Panc1 (cell line): ENCODE measurements around the gene BIRC6. TPM values are rescaled to one million over a fixed set of nuclear protein-coding genes. Genes with fewer than 3 reads are reported as not detected.

Experiments used
- ATAC-seq: fragments of 200-7000 bp; cut with Tn5 transposase; 2 replicates; pipeline ENCODE4 v1.9.1; 2020; ENCODE audit warnings: mild to moderate bottlenecking, moderate library complexity
- BruUV-seq: library from RNA; stranded (reverse); fragments of 400-500 nt; replicated peaks from 2 replicates; lab custom pipeline; 2021; lab: Mats Ljungman, UMichigan
- CTCF ChIA-PET: fragments of 300-600 bp; sonication (Branson Sonifier 250); formaldehyde crosslinking; loops from one replicate; lab custom pipeline; 2022; ENCODE audit warnings: antibody characterized with exemption; lab: Charles Lee
- POLR2A ChIA-PET: fragments of 300-600 bp; sonication (Branson Sonifier 250); formaldehyde crosslinking; loops from one replicate; lab custom pipeline; 2022; ENCODE audit warnings: antibody characterized with exemption; lab: Charles Lee
- DNase-seq: peaks from one replicate; pipeline ENCODE4 v3.0.0-alpha.2; 2010; ENCODE audit warnings: low read depth, low spot score
- H3K27ac ChIP-seq: 2 replicates; pipeline ENCODE4 v1.5.1; 2011; ENCODE audit warnings: mild to moderate bottlenecking, low read length, inconsistent platforms
- H3K27me3 ChIP-seq: fragments of 200-500 bp; sonication (Bioruptor generic); 2 replicates; pipeline ENCODE4 v1.6.0; 2014; ENCODE audit warnings: low read length, inconsistent platforms; ENCODE audit not compliant: control insufficient read depth, insufficient read depth
- H3K36me3 ChIP-seq: fragments of 200-500 bp; sonication (Bioruptor generic); 2 replicates; pipeline ENCODE4 v1.5.1; 2014; ENCODE audit warnings: inconsistent platforms, mild to moderate bottlenecking, low read length, moderate library complexity; ENCODE audit not compliant: control insufficient read depth, insufficient read depth
- H3K4me1 ChIP-seq: 2 replicates; pipeline ENCODE4 v1.5.1; 2011; ENCODE audit warnings: inconsistent platforms, mild to moderate bottlenecking, low read length, moderate library complexity; ENCODE audit not compliant: control insufficient read depth, insufficient read depth
- H3K4me3 ChIP-seq, 2 experiments: 2 replicates each; pipeline ENCODE4 v1.5.1; 2011 to 2012; ENCODE audit warnings: low read depth in 2 of 2, low read length in 2 of 2, mild to moderate bottlenecking in 2 of 2, inconsistent platforms in 1 of 2, moderate library complexity in 1 of 2
- H3K9me3 ChIP-seq: fragments of 200-500 bp; sonication (Bioruptor generic); 2 replicates; pipeline ENCODE4 v1.5.1; 2014; ENCODE audit warnings: low read depth, mild to moderate bottlenecking, inconsistent platforms, low read length, moderate library complexity; ENCODE audit not compliant: control insufficient read depth, insufficient read depth
- CTCF ChIP-seq: fragments of 450-650 bp; IDR thresholded peaks from 2 replicates; pipeline ENCODE4 v1.5.1; 2017; ENCODE audit warnings: mild to moderate bottlenecking
- POLR2AphosphoS5 ChIP-seq: IDR thresholded peaks from 2 replicates; pipeline ENCODE4 v1.6.1; 2012; ENCODE audit warnings: mild to moderate bottlenecking, low read depth, low read length, moderate library complexity
- SIN3A ChIP-seq: IDR thresholded peaks from 2 replicates; pipeline ENCODE4 v1.6.1; 2012; ENCODE audit warnings: low read depth, mild to moderate bottlenecking, low read length, moderate library complexity, borderline replicate concordance; ENCODE audit not compliant: insufficient read depth
- TCF7L2 ChIP-seq: IDR thresholded peaks from 2 replicates; pipeline ENCODE4 v1.6.1; 2011; ENCODE audit warnings: mild to moderate bottlenecking, low read depth, low read length, inconsistent platforms
- in situ Hi-C: cut with HindIII; loops from 2 replicates; pipeline ENCODE4 v1.10.0; 2016; ENCODE audit warnings: low sequenced_read_pairs, low pct_unique_long_range_greater_than_20kb
- intact Hi-C: fragments of 100-400 bp; cut with micrococcal nuclease; formaldehyde crosslinking; loops from one replicate; pipeline ENCODE4 v1.10.0; 2022; ENCODE audit not compliant: unreplicated experiment
- total RNA-seq: library from RNA; stranded (reverse); gene quantifications from one replicate; pipeline ENCODE4 v1.2.1, GENCODE V29; 2021; ENCODE audit not compliant: unreplicated experiment
- TF ChIP-seq, protein P1 (sequence below), 2 experiments: IDR thresholded peaks; 2 replicates each; pipeline ENCODE4 v1.6.1; 2011 to 2012; ENCODE audit warnings: low read depth in 2 of 2, control low read depth in 1 of 2, low read length in 1 of 2, mild to moderate bottlenecking in 1 of 2, moderate library complexity in 1 of 2; ENCODE audit not compliant: insufficient read depth in 1 of 2

BIRC6 gene
- total RNA-seq, 1 experiment from 2014 or later = 73.1 TPM

DNA sequence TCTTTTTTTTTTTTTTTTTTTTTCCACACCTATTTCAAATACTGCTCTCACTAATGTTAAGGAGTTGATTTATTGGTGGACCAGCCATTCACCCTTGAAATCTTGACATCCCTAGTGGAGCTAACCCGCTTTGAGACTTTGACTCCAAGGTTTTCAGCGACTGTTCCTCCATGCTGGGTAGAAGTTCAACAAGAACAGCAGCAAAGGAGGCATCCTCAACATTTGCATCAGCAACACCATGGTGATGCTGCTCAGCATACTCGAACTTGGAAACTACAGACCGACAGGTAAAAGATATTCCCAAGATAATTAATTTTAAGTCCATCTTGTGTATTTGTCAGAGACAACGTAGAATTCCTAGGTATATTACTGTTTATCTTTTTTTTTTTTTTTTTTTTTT is 74.0 kb downstream of the BIRC6 start:
- peaks cover 2% of the 10 kb centered on the region; the same call in 1 of the 2 replicates for H3K36me3 ChIP-seq
- ChIA-PET CTCF (no interaction called here), POLR2A (no interaction called here)
- intact Hi-C loops = no loop called here
- TF ChIP-seq CTCF = no peak
- TF ChIP-seq TCF7L2 = no peak
- TF ChIP-seq, protein P1, sequence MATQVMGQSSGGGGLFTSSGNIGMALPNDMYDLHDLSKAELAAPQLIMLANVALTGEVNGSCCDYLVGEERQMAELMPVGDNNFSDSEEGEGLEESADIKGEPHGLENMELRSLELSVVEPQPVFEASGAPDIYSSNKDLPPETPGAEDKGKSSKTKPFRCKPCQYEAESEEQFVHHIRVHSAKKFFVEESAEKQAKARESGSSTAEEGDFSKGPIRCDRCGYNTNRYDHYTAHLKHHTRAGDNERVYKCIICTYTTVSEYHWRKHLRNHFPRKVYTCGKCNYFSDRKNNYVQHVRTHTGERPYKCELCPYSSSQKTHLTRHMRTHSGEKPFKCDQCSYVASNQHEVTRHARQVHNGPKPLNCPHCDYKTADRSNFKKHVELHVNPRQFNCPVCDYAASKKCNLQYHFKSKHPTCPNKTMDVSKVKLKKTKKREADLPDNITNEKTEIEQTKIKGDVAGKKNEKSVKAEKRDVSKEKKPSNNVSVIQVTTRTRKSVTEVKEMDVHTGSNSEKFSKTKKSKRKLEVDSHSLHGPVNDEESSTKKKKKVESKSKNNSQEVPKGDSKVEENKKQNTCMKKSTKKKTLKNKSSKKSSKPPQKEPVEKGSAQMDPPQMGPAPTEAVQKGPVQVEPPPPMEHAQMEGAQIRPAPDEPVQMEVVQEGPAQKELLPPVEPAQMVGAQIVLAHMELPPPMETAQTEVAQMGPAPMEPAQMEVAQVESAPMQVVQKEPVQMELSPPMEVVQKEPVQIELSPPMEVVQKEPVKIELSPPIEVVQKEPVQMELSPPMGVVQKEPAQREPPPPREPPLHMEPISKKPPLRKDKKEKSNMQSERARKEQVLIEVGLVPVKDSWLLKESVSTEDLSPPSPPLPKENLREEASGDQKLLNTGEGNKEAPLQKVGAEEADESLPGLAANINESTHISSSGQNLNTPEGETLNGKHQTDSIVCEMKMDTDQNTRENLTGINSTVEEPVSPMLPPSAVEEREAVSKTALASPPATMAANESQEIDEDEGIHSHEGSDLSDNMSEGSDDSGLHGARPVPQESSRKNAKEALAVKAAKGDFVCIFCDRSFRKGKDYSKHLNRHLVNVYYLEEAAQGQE (IDR thresholded peaks at IDR 0.05; ENCODE audit: insufficient read depth in 1 of 2, low read depth in 2 of 2, low read length in 1 of 2) = no peak
- TF ChIP-seq SIN3A = no peak
- no peak for TF ChIP-seq POLR2AphosphoS5
- H3K4me3 ChIP-seq = no peak overlapping the region
- no TSS peak for BruUV-seq
- H3K27me3 ChIP-seq = no peaks in the 10 kb centered on the region
- ATAC-seq (no peak), DNase-seq (no peak)
- H3K27ac ChIP-seq = no peak overlapping the region
- peaks cover 15% of the 10 kb centered on the region for H3K4me1 ChIP-seq
- H3K9me3 ChIP-seq = no peaks in the 10 kb centered on the region
- in situ Hi-C loops = no loop called here

DNA sequence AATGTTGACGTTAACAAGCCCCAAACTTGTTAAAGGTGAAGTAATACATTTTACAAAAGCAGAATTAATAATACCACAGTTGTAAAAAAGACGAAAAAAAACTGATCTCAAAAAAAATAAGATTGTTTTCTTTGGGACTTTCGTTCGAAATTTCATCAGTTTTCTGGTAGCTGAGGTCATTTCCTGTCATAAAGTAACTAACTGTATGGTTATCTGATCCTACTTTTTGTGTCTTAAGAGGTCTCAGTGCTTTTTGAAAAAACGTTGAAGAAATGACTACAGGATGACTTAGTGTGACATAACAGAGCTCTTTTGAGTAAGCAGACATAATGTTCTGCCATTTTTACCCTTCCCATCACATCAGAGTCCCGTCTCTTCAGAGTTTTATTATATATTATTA is 79.3 kb downstream of the BIRC6 start:
- no peak overlapping the region for H3K4me3 ChIP-seq
- intact Hi-C loops (no loop called here), in situ Hi-C loops (no loop called here)
- H3K27me3 ChIP-seq = no peaks in the 10 kb centered on the region
- CTCF ChIA-PET = no interaction called here
- DNase-seq (no peak), ATAC-seq (no peak)
- TF ChIP-seq SIN3A = no peak
- TF ChIP-seq CTCF = no peak
- TF ChIP-seq, protein P1 (IDR thresholded peaks at IDR 0.05; ENCODE audit: insufficient read depth in 1 of 2, low read depth in 2 of 2, low read length in 1 of 2) = no peak
- no peak for TF ChIP-seq TCF7L2
- H3K9me3 ChIP-seq = no peaks in the 10 kb centered on the region
- peaks cover 19% of the 10 kb centered on the region for H3K36me3 ChIP-seq
- BruUV-seq = no TSS peak
- POLR2A ChIA-PET = no interaction called here
- no peak overlapping the region for H3K27ac ChIP-seq
- no peaks in the 10 kb centered on the region for H3K4me1 ChIP-seq
